Stimulated activated CD8-positive, alpha-beta memory T cell treated with anti-CD3 and anti-CD28 coated beads, Interleukin-4, amount 100 ng/mL, for 4 hours (primary cell): ENCODE measurements around the gene RPS19.
"Not testable (repeated sequence)": the region's sequence is repeated elsewhere in the genome, so short reads cannot be mapped to it uniquely, and the experiment has no call there.

Experiments used
- DNase-seq, 2 donors: peaks; one replicate each; pipeline ENCODE4 v3.0.0-alpha.2; 2020; ENCODE audit warnings: low read depth in 2 of 2, low spot score in 1 of 2

Gene RPS19

DNA sequence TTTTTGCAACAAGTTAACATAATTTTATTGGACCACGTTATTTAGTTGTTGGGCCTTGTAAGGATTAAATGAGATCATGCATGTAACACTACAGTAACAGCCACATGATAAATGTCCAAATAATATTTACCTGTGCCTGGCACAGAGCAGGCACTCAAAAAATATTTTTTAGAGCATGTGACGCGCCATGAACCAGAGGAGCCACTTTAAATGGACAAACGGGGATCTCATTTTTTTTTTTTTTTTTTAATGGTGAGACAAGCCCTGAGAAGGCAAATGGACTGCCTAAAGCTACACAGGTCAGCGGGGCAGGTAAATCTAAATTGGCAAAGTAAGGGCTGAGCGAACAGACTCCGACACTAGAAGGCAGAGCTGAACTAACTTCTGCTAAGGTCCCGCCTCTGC, 840 bp upstream of the RPS19 start:
- no peak for DNase-seq

DNA sequence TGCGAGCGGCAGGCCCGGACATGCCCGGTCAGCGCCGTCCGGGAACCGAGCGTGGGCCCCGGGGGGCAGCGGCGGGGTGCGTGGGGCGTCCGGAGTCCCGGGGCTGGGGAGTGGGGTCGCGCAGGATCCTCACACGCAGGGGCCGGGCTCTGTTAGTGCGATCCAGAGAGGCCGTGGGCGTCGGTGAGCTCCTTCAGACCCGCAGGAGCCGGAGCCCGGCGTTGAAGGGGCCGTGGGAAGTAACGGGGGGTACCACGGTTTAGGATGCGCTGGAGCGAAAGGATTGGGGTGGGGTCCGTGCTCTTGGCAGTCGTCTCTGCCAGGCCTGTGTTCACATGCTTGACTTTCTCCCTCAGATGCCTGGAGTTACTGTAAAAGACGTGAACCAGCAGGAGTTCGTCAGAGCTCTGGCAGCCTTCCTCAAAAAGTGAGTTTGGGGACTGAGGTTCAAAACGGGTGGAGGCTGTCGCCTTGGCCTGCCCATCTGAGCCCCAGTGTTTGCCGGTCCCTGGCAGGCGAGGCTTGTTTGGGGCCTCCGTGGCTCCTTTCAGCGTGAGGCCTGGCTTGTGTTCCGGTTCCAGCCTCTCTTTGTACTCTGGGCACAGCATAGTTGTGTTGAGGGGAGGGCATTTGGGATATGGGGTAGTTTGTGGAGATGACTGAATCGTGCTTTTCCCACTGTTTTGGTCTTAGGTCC, 512 bp downstream of the RPS19 start:
- DNase-seq: no peak

DNA sequence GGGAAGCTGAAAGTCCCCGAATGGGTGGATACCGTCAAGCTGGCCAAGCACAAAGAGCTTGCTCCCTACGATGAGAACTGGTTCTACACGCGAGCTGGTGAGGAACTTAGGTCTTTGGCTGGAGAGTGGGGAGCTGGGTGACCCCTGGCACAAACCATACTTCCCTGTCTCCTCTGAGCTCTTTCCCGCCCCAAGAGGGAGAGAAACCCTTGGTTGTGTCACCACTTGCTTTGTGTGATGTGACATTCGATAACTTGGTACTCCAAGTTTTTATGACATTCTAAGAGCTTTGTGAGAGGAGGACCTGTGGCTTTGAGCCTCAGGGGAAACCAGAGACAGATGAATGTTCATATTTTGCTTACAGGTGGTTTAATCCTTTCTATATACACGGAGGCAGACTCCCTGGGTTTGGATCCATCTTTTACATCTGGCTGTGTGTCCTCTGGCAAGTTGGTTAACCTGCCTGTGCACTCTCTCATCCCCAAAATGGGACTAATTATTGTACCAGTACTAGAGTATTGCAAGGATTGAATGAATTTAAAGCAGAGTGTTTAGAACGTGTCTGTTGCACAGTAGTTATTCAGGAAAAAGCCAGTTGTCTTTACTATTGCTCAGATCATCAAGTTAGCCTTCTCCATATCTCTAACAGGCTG, 1.2 kb downstream of the RPS19 start:
- no peak for DNase-seq

DNA sequence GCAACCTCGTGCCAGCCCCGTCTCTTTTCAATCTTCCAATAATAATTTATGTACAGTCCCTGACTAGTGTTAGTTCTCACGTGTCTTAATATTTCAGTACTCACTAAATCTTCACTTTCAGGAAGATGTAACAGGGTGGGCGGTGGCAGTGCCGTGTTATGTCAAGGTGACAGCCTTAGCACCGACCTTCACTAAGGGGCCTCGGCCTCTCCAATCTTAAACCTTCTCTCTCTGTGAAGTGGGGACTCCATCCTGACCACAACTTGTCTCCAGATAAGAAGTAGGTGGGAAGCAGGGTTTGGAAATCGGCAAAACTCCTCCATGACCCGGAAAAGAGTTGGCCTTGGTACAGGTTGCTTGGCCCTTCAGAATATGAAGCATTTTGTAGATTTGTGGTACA, 1.8 kb downstream of the RPS19 start:
- DNase-seq: no peak

DNA sequence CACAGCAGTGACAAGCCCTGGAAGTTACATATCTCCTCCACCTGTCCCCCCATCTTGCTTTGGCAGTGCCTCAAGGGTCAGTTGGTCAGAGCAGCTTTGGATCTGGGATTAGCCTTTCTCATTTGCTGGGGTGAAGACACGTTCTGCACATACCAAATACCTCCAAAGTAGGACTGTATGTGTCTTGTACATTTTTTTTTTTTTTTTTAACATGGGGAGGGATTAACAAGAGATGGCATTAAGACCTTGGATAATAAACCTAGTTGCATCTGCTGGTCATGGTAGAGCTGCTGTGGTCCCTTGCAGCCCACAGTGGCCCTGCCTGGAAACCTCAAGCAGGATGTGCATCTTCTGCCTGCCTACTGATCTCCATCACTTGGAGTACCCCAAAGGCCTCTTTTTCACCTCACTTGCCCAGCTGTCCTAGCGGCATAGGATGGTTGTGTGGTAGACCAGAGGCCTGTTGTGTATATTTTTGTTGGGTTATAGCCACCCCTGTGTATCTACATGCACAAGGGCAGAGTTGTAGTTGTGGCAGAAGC, 2.5 kb downstream of the RPS19 start:
- no peak for DNase-seq

DNA sequence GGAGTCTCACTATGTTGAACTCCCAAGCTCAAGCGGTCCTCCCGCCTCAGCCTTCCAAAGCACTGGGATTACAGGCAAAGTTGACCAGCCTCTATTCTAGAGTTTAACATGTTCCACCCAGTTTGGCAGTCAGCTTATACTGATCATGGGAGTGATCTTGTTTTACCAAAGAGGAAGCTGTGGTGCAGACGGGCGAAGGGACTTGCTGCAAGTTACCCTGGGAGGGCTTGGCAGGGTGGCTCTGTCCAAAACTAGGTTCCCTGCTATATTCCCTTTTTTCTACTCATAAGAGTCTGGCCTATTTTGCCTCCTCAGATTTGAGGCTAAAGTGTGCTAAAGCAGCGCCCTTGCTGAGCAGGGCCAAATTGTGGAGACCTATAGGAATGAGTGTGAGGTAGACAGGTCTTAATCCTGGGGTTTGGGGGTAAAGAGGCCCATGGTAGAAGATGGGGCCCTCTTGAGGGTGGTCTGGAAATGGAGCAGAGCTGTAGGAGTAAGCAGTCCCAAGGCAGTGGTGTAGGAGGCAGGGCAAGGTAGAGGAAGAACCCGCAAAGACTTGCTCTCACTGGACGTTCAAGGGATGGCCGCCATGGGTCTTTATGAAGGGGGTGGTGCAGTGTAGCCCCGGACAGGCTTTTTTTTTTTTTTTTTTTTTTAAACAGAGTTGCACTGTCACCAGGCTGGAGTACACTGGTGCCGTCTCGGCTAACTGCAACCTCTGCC, 3.3 kb downstream of the RPS19 start:
- DNase-seq: no peak

DNA sequence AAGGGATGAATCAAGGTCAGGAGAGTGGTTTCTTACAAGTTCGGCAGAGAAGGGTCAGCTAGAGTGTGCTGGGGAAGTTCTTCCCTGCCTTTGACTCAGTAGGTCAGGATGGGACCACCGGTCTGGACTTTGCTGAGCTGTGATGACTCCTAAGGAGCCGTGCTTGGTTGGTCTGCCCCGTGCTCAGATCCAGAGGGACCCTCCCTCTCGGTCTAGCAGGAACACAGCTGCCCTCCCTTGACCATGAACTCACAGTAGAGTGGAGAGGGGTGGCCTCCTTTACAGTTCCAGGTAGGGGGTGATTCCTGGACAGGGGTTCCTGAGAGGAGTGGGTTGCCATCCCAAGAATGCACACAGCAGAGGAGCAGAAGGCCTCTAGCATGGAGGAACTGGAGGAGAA, 4.3 kb downstream of the RPS19 start:
- no peak for DNase-seq

DNA sequence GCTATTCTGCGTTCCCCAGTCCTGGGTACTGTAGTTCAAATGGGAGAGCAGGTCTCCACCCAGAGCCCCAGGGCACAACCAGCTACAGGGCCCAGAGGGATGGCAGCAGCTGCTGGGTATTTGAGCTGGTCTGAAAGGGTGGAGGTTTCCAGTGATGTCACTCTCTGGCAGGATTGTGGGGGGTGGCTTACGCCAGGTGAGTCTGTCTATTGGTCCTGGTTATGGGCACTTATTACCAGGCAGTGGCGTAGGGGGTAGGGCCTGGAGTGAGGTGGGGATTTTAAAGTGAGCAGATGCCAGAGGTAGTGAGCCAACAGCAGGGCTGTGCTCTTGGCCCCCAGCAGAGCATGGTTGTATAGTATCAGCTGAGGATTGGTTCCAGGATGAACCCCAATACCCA, 6.2 kb downstream of the RPS19 start:
- DNase-seq: no peak

DNA sequence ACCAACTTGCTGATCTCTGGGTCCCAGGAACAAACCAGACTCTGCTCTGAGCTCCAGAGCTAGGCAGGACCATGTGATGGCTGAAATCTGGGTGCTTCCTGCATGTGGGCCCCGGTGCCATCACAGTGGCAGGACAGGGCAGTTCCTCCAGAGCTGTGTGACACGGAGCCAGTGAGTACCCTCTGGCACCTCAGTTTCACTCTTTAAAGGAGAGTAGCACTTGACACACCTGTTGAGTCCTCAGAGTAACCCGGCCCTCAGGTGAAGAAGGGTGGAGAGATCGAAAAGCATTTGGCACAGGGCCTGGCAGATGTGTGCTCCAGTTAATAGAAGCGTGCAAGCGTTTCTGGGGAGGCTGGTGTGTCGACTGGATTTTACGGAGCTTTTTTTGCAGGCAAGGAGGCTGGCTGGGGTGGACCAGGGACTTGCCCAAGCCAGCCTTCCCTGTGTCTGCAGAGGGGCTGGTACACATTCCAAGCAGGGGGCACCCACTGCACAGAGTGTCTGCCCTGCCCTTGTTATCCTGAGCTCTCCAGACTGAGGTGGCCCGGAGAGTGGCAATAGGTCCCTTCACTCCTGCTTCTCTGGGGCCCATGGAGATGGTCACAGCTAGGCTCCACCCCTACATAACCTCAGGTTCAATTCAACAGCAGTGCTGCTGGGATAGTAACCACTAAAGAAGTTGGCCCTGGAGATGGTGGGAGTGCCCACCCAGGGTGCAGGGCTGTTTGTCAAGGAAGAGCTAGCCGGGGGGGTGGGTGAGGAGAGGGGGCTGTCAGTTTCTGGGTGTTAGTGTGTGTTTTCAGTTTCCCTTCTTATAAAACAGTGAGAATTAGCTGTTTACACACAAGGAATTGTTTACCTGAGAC, 8.3 kb downstream of the RPS19 start:
- no peak for DNase-seq

DNA sequence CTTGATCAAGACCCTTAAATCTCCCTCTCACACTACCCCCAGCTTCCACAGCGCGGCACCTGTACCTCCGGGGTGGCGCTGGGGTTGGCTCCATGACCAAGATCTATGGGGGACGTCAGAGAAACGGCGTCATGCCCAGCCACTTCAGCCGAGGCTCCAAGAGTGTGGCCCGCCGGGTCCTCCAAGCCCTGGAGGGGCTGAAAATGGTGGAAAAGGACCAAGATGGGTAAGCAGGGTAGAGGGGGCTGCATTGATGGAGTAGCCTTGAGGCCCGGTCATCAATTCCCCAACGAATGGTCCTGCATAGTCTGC, 8.9 kb downstream of the RPS19 start:
- no peak for DNase-seq

DNA sequence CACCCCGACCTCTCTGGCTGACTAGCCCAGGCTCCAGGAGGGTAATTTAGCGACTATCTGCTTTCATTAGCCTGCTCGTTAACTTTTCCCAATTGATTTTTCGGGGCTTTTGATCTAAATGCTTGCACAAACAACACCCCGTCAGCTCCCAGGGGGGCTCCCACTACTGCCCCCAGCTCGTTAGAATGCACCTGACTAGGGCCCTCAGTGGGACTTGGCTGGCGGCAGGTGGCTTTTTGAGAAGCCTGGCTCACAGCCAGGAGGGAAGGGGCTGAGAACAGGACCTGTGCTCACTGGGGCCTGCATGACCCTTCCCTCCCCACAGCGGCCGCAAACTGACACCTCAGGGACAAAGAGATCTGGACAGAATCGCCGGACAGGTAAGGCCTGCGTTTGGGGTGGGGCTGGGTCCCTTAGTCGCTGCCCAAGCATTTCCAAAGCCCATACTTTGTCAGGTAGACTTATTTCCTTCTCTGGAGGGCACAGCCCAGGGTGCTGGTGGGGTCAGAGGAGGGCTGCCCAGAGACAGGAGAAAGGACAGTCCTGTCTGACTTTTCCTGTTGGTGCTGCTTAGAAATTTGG, 9.4 kb downstream of the RPS19 start:
- no peak for DNase-seq

DNA sequence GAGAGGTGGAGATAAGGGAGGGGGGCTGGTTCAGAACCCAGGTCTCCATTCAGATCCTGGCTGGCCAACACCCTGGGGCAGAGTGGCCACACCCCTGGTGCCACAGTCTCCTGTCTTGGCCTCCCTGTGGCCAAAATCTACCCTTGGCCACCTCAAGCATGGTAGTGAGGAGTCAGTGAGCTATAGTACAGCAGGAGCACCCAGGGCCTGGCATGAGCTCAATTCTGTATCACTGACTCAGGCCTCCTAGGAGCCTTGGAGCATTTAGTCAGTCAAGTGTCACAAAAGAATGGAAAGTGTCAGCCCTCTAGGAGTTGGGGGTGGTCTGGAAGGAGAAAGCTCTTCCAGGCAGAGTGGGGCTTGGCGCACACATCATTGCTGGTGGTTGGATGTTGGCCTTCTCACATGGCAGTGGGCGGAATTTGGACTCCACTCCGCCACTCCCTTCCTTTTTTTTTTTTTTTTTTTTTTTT, 10.4 kb downstream of the RPS19 start:
- DNase-seq: no peak

DNA sequence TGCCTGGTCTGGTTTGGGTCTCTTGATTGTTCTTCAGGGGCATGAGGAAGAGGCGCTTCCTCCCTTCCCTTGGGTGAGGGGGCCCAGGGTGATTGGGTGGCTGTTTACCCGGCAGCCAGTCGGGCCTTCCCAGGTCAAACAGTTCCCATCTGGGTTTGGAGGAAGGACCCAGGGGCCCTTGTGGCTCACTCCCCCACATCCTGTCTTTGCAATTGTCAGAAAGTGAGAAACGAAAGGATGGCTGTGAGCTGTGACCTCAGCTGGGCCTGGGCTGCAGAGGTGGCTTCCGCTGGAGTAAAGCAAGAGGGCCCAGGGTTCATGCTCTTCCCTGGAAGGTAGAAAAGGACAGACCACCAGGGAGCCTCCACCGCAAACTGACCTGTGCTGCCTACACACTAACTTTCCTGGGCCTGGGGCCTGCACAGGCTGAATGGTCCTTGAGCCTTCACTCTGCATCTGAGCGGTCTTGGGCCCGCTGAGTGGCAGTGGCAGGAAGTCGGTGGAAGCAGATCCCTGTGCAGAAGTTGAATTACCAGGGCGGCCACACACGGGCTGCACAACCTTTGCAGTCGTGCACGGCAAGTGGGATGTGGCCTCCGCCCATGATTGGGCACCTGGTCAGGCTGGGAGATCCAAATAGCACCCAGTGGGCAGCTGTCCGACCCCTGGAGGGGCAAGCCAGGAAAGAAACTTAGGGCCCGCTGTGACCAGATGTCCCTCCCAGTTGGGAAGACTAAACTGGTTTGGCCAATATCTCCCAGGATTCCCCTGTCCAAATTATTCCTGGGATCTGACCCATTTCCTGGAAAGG, 11.7 kb downstream of the RPS19 start:
- DNase-seq: no peak

DNA sequence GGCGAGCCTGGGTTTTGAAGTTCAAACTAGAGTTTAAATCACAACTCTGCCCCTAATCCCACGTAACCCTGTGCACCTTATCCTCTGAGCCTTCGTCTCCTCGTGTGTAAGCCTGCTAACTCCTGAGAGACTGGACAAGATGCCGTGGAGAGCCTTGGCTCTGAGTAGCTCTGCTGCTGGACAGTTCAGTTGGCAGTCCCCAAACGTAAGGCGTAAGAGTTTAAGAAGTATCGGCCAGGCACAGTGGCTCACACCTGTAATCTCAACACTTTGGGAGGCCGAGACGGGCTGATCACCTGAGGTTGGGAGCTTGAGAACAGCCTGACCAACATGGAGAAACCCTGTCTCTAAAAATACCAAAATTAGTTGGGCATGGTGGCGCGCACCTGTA, 12.3 kb downstream of the RPS19 start:
- no peak for DNase-seq

DNA sequence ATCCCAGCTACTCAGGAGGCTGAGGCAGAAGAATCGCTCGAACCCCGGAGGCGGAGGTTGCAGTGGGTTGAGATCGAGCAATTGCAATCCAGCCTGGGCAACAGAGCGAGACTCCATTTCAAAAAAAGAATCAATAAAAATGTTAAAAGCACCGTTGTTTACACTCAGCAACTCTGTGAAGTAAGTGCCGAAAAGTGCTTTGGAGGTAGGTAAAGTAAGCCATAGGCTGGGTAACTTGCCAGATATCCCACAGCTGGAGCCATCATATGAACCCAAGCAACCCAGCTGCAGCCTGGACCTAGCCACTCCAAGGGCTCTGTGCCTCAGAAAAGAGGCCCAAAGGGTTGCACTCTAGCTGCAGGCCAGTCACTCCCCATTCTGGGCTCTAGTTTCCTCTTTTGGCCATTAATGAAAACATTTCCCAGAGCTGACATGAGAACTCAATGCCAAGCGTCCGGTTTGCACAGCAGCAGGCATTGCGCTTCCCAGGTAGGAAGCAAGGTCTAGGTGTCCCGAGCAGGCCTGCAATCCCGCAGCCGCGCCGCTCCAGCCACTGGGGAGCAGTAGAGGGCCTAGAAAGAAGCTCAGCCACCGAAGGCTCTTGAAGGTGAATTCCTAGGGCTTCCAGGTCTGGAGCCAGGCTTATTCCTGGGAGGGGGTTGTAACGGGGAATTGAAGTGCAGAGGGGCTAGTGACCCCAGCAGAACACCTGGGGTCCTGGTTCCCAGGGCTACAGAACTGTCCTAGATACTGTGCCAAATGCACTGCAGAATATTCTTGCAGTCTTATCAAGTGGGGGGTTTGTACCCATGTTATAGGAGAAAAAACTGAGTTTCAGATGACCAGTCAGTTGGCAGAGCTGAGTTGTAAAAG, 13.0 kb downstream of the RPS19 start:
- no peak for DNase-seq

DNA sequence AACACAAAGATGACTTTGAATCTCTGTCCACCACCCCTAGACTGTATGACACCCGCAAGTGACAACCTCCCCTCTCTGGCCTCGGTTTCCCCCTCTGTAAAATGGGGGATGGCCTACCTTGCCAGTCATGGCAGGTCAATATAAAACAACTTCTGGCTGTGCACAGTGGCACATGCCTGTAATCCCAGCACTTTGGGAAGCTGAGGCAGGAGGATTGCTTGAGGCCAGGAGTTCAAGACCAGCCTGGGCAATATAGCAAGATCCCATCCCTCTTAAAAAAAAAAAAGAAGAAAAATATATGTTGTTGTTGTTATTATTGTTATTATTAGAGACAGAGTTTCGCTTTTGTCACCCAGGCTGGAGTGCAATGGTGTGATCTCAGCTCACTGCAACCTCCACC, 15.9 kb downstream of the RPS19 start:
- DNase-seq: not testable (repeated sequence)

DNA sequence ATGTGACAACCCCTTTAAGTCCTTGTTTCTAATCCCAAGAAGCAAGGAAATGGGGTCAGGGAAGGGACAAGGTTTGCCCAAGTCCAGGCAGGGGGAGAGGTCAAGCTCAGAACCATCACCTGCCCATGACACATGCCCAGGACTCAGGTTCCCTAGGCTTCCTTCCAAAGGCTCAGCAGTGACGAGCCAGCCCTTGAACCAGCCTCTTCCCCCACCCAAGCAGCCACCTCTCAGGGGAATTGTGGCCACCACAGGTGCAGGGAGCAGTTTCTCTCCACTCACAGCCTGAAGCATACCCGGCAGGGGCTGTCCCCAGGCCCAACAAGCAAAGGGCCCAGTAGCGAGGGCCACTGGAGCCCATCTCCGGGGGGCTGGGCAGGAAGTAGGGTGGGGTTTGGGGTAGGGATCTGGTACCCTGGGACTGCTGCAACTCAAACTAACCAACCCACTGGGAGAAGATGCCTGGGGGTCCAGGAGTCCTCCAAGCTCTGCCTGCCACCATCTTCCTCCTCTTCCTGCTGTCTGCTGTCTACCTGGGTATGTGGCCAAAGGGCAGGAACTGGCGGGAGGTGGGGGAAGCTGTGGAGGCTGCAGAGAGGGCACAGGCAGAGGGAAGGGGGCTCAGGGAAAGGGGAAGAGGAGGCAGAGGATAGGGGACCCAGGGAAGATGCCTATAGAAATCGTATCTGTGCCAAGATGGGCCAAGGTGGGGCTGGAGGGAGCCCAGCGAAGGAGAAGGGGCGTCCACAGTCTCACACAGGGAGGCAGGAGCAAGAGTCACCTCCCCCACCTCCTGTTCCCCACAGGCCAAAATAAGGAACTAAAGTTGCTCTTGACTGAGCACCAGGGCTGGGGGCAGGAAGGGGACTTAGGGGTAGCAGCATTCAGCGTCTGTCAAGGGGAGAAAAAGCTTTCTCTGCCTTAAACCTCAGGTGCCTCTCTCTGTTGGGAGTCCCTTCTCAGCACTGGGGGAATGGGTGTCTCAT, 17.1 kb downstream of the RPS19 start, which contains the start of gene CD79A:
TSS of gene CD79A (plus strand) at position 433 of the 986 bp plus-strand sequence. CDS start at position 459, 26 bp downstream.
- DNase-seq: no peak
